ENCODE data around the gene YTHDF1. TPM values are rescaled to one million over a fixed set of nuclear protein-coding genes. Genes with fewer than 3 reads are reported as not detected.

Gene YTHDF1
- total and polyA plus RNA-seq, 8 donors: 17.8 to 41.1 (median 22.4) TPM

DNA sequence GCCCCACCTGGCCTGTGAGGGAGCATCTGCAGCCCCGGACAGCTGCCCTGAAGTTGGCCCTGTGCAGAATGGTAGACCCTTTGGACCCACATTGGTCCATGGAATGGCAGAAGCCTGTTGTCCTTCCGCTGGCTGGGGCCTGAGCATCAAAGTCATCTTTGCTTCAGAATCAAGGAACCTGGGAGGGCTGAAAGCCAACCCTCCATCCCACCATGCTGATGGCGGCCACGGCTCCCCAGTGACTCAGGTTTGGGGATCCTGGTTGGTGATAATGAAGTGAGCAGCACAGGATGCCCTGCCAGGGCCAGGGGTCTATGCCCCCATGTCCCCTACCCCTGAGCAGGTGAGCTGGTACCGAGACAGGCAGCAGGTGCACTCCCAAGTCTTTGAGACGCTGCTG, 52.8 kb downstream of the YTHDF1 start:
- intact Hi-C loops (cut with DNase I; ENCODE audit: low total_unique reads): no loop called here
- no peaks in the 10 kb centered on the region for H3K9me3 ChIP-seq
- H3K4me1 ChIP-seq: no peaks in the 10 kb centered on the region
- no peak overlapping the region for H3K4me3 ChIP-seq
- DNase-seq: no peak
- 68 to 79% (median 73%) methylated on average over 2 to 6 of the region's 6 CpGs for WGBS, 5 donors
- H3K36me3 ChIP-seq: no peaks in the 10 kb centered on the region
- H3K27ac ChIP-seq: no peak overlapping the region
- TF ChIP-seq, protein P1, sequence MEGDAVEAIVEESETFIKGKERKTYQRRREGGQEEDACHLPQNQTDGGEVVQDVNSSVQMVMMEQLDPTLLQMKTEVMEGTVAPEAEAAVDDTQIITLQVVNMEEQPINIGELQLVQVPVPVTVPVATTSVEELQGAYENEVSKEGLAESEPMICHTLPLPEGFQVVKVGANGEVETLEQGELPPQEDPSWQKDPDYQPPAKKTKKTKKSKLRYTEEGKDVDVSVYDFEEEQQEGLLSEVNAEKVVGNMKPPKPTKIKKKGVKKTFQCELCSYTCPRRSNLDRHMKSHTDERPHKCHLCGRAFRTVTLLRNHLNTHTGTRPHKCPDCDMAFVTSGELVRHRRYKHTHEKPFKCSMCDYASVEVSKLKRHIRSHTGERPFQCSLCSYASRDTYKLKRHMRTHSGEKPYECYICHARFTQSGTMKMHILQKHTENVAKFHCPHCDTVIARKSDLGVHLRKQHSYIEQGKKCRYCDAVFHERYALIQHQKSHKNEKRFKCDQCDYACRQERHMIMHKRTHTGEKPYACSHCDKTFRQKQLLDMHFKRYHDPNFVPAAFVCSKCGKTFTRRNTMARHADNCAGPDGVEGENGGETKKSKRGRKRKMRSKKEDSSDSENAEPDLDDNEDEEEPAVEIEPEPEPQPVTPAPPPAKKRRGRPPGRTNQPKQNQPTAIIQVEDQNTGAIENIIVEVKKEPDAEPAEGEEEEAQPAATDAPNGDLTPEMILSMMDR (IDR thresholded peaks at IDR 0.05): no peak
- TF ChIP-seq EP300 (IDR thresholded peaks at IDR 0.05): no peak
- no peak for TF ChIP-seq POLR2AphosphoS5 (IDR thresholded peaks at IDR 0.05)
- no peak for TF ChIP-seq POLR2A (IDR thresholded peaks at IDR 0.05)
- peaks cover 0 to 84% (median 23%) of the 10 kb centered on the region in 3 donors for H3K27me3 ChIP-seq

DNA sequence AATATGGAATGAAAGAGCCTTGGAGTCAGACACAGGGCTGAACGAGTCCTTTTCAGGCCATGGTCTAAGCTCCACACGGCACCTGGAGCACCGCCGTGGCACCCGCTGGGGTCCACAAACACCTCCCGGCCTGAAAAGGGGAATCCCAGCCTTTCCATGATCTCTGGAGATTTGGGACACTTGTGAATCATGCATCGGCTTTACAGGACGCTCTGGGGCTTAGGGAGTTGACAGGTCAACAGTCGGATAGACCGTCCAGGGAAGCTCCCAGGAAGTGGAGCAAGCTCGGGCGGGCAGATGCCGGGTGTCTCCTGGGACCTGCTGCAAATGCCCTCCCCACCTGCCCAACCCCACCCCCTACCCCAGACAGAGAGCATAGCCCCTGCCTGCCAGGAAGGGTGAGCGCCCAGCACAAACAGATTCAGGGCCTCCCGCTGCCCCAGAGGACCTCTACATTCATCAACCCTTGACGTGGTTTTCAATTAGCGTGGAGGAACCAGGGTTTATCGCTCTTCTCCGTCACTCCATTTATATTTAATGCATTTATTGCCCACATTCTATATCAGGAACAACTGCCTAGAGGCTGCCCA, 53.6 kb downstream of the YTHDF1 start:
- intact Hi-C loops (cut with DNase I; ENCODE audit: low total_unique reads): no loop called here
- Histone ChIP-seq H3K4me3 (no peak overlapping the region), H3K4me1 (no peaks in the 10 kb centered on the region), H3K27ac (no peak overlapping the region), H3K36me3 (no peaks in the 10 kb centered on the region), H3K27me3 (peaks cover 0 to 85% (median 23%) of the 10 kb centered on the region in 3 donors), H3K9me3 (no peaks in the 10 kb centered on the region)
- WGBS, 5 donors: 71 to 77% (median 74%) methylated on average over 15 to 19 of the region's 19 CpGs
- TF ChIP-seq EP300 (IDR thresholded peaks at IDR 0.05) (no peak), POLR2AphosphoS5 (IDR thresholded peaks at IDR 0.05) (no peak), POLR2A (IDR thresholded peaks at IDR 0.05) (no peak)
- TF ChIP-seq, protein P1 (IDR thresholded peaks at IDR 0.05): no peak
- no peak for DNase-seq

DNA sequence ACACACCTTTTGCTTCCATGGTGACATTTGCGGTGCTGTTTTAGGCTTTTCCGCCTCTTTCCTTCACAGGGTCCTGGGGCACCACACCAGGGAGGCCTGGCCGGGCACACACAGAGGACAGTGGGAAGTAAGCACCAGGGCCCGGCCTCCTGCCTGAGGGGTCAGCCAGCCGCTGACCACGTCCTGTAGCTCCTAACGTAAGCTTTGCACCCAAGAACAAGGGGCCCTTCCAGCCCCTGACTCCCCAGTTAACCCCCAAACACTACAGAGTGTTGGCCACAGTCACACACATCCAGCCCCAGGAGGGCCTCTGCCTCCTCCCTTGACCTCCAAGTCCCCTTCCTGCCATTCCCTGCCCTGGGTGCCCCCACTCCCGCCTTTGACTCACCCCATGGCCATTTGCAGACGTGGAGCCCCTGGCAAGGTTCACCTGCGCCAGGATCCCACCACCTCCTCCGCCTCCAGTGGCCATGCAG, 54.7 kb downstream of the YTHDF1 start:
- TF ChIP-seq POLR2A (IDR thresholded peaks at IDR 0.05) (no peak), POLR2AphosphoS5 (IDR thresholded peaks at IDR 0.05) (no peak), EP300 (IDR thresholded peaks at IDR 0.05) (no peak)
- TF ChIP-seq, protein P1 (IDR thresholded peaks at IDR 0.05): no peak
- H3K4me1 ChIP-seq: no peaks in the 10 kb centered on the region
- WGBS, 5 donors: 67 to 77% (median 76%) methylated on average over 11 of the region's 11 CpGs
- no peak for DNase-seq
- no peaks in the 10 kb centered on the region for H3K36me3 ChIP-seq
- H3K27ac ChIP-seq: no peak overlapping the region
- no peak overlapping the region for H3K4me3 ChIP-seq
- H3K27me3 ChIP-seq: peaks cover 0 to 92% (median 26%) of the 10 kb centered on the region in 3 donors
- no peaks in the 10 kb centered on the region for H3K9me3 ChIP-seq
- intact Hi-C loops (cut with DNase I; ENCODE audit: low total_unique reads): no loop called here

DNA sequence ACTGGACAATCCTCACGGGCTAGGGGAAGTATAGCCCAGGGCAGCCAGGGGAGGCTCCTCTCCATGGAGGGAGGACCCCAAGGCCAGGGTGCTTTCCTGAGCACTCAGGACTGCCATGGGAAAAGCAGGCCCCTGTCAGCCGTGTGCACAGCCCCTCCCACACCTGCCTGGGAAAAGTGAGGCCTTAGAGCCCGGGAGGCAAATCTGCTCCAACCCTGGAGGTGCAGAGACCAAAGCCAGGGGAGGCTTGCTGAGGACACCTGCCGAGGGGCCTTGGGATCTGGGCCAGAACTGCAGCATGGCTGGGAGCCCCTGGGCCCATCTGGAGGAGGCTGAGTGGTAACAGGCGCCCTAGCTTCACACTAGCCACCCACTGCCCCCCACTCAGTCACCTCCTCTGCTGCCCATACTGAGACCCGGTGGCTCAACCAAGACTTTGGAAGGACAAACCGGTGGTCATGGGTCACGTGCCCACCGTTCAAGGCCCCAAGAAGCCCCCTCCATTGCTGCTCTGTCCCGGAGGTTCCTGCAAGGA, 55.2 kb downstream of the YTHDF1 start:
- TF ChIP-seq POLR2AphosphoS5 (IDR thresholded peaks at IDR 0.05): no peak
- no peak for TF ChIP-seq EP300 (IDR thresholded peaks at IDR 0.05)
- Histone ChIP-seq H3K27ac (no peak overlapping the region), H3K4me3 (no peak overlapping the region), H3K36me3 (no peaks in the 10 kb centered on the region), H3K27me3 (peaks cover 0 to 93% (median 31%) of the 10 kb centered on the region in 3 donors), H3K4me1 (no peaks in the 10 kb centered on the region), H3K9me3 (no peaks in the 10 kb centered on the region)
- intact Hi-C loops (cut with DNase I; ENCODE audit: low total_unique reads): no loop called here
- 56 to 70% (median 63%) methylated on average over 7 to 10 of the region's 10 CpGs for WGBS, 5 donors
- DNase-seq: no peak
